ENCODE measurements around the gene ITPR3.

ITPR3 gene

GRCh38 chr6:33686225-33686924, 65.3 kb downstream of the ITPR3 start:
- no peak overlapping the region for H3K4me2 ChIP-seq (ENCODE audit: low read depth, low read length, poor library complexity, severe bottlenecking)
- H3K36me3 ChIP-seq (ENCODE audit: insufficient read depth, low read length) = peaks cover 65% of the 10 kb centered on the region; the same call in 1 of the 2 replicates
- no peak for TF ChIP-seq CTCF (conservative IDR thresholded peaks at IDR 0.05; ENCODE audit: low read length)
- no peak for TF ChIP-seq EZH2phosphoT487 (IDR thresholded peaks at IDR 0.05; ENCODE audit: borderline replicate concordance)
- no peak overlapping the region for H3K4me3 ChIP-seq (ENCODE audit: low read length, poor library complexity, severe bottlenecking)
- H4K20me1 ChIP-seq (ENCODE audit: insufficient read depth, low read length, poor library complexity, severe bottlenecking) = no peaks in the 10 kb centered on the region
- H2AFZ ChIP-seq (ENCODE audit: low read length) = no peak overlapping the region
- H3K9me3 ChIP-seq (ENCODE audit: insufficient read depth, low read depth, low read length) = no peaks in the 10 kb centered on the region
- H3K9me2 ChIP-seq (replicated peaks; ENCODE audit: low read depth, low read length) = no peaks in the 10 kb centered on the region
- H3K27me3 ChIP-seq (ENCODE audit: insufficient read depth, low read length, poor library complexity, severe bottlenecking) = no peaks in the 10 kb centered on the region
- H3K9ac ChIP-seq (ENCODE audit: low read depth, low read length, poor library complexity, severe bottlenecking) = no peak overlapping the region
- no peaks in the 10 kb centered on the region for H3K79me2 ChIP-seq (ENCODE audit: insufficient read depth, low read length)
- H3K4me1 ChIP-seq (ENCODE audit: insufficient read depth, low read length, poor library complexity, severe bottlenecking) = no peaks in the 10 kb centered on the region
- H3F3A ChIP-seq (ENCODE audit: low read depth) = no peaks in the 10 kb centered on the region

DNA sequence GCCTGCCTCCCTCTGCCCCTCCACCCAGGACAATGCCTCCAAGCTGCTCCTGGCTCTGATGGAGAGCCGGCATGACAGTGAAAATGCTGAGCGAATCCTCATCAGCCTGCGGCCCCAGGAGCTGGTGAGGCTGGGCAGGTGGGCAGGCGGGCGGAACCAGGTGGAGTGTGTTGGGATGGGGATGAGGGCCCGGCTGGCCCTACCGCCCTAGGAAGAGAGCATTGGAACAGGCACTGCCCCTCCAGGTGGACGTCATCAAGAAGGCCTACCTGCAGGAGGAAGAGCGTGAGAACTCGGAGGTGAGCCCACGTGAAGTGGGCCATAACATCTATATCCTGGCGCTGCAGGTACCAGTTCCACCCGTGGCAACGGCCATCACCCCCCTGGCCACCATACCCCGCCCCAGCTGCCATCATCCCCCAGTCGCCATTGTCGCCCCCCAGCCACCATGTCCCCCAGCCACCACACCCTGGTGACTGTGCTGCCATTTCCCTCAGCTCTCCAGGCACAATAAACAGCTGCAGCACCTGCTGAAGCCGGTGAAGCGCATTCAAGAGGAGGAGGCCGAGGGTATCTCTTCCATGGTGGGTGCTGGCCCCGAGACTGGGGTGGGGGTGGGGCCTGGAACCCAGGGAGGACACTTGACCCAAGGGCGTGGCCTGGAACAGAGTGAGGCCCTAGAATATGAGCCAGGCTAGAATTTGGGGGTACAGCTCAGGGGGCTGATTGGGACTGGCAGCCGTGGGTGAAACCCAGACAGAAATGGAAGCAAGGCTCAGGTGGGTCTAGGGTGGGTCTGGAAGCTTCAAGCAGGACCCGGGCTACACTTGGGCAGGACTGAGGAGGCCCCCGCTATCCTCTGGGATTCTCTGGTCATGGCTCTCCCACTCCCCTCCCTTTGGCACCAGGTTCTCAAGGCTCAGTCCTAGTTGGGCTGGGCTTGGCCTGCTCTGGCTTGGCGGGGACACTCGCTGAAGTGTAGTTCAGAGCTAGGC, 66.2 kb downstream of the ITPR3 start:
- Histone ChIP-seq H3K4me2 (ENCODE audit: low read depth, low read length, poor library complexity, severe bottlenecking) (no peak overlapping the region), H3K27me3 (ENCODE audit: insufficient read depth, low read length, poor library complexity, severe bottlenecking) (no peaks in the 10 kb centered on the region), H2AFZ (ENCODE audit: low read length) (no peak overlapping the region), H3K79me2 (ENCODE audit: insufficient read depth, low read length) (no peaks in the 10 kb centered on the region), H3K9ac (ENCODE audit: low read depth, low read length, poor library complexity, severe bottlenecking) (no peak overlapping the region), H3K9me3 (ENCODE audit: insufficient read depth, low read depth, low read length) (no peaks in the 10 kb centered on the region), H3K36me3 (ENCODE audit: insufficient read depth, low read length) (peaks cover 73% of the 10 kb centered on the region; the same call in 1 of the 2 replicates), H3F3A (ENCODE audit: low read depth) (no peaks in the 10 kb centered on the region), H3K9me2 (replicated peaks; ENCODE audit: low read depth, low read length) (no peaks in the 10 kb centered on the region), H3K4me3 (ENCODE audit: low read length, poor library complexity, severe bottlenecking) (no peak overlapping the region), H3K4me1 (ENCODE audit: insufficient read depth, low read length, poor library complexity, severe bottlenecking) (no peaks in the 10 kb centered on the region), H4K20me1 (ENCODE audit: insufficient read depth, low read length, poor library complexity, severe bottlenecking) (no peaks in the 10 kb centered on the region)
- TF ChIP-seq EZH2phosphoT487 (IDR thresholded peaks at IDR 0.05; ENCODE audit: borderline replicate concordance) = no peak
- no peak for TF ChIP-seq CTCF (conservative IDR thresholded peaks at IDR 0.05; ENCODE audit: low read length)

GRCh38 chr6:33688006-33688405, 66.9 kb downstream of the ITPR3 start:
- Histone ChIP-seq H3K9me2 (replicated peaks; ENCODE audit: low read depth, low read length) (no peaks in the 10 kb centered on the region), H3K79me2 (ENCODE audit: insufficient read depth, low read length) (no peaks in the 10 kb centered on the region), H3K4me1 (ENCODE audit: insufficient read depth, low read length, poor library complexity, severe bottlenecking) (no peaks in the 10 kb centered on the region), H4K20me1 (ENCODE audit: insufficient read depth, low read length, poor library complexity, severe bottlenecking) (no peaks in the 10 kb centered on the region), H3K27me3 (ENCODE audit: insufficient read depth, low read length, poor library complexity, severe bottlenecking) (no peaks in the 10 kb centered on the region), H3F3A (ENCODE audit: low read depth) (no peaks in the 10 kb centered on the region), H3K4me3 (ENCODE audit: low read length, poor library complexity, severe bottlenecking) (no peak overlapping the region), H3K9me3 (ENCODE audit: insufficient read depth, low read depth, low read length) (no peaks in the 10 kb centered on the region), H3K4me2 (ENCODE audit: low read depth, low read length, poor library complexity, severe bottlenecking) (no peak overlapping the region), H2AFZ (ENCODE audit: low read length) (no peak overlapping the region), H3K9ac (ENCODE audit: low read depth, low read length, poor library complexity, severe bottlenecking) (no peak overlapping the region), H3K36me3 (ENCODE audit: insufficient read depth, low read length) (peaks cover 80% of the 10 kb centered on the region; the same call in 1 of the 2 replicates)
- TF ChIP-seq CTCF (conservative IDR thresholded peaks at IDR 0.05; ENCODE audit: low read length) = no peak
- no peak for TF ChIP-seq EZH2phosphoT487 (IDR thresholded peaks at IDR 0.05; ENCODE audit: borderline replicate concordance)
